CD4-positive, alpha-beta T cell (primary cell): ENCODE results near the gene ZNF469. TPM values are rescaled to one million over a fixed set of nuclear protein-coding genes. Genes with fewer than 3 reads are reported as not detected.

Source experiments
- ATAC-seq: fragments of 200-7000 bp; cut with Tn5 transposase; one replicate; pipeline ENCODE4 v1.10.0; 2022; ENCODE audit warnings: mild to moderate bottlenecking; ENCODE audit not compliant: poor library complexity
- CTCF ChIA-PET: fragments of 350-600 bp; sonication (Branson Sonifier 250); formaldehyde crosslinking; loops from one replicate; lab custom pipeline; 2021; ENCODE audit warnings: antibody characterized with exemption, inconsistent platforms; lab: Charles Lee
- POLR2A ChIA-PET: fragments of 350-600 bp; sonication (Branson Sonifier 250); formaldehyde crosslinking; loops from one replicate; lab custom pipeline; 2021; ENCODE audit warnings: antibody characterized with exemption, inconsistent platforms; lab: Charles Lee
- DNase-seq, 14 experiments: peaks; one replicate each; pipeline ENCODE4 v3.0.0-alpha.2; 2013 to 2020; ENCODE audit warnings: mixed read lengths in 2 of 14
- H3K27ac ChIP-seq, 2 donors: one replicate each; pipeline versions ENCODE4 v1.5.1 to v1.7.0; 2013; ENCODE audit warnings: low read length in 2 of 2, low read depth in 1 of 2, mild to moderate bottlenecking in 1 of 2
- H3K27me3 ChIP-seq, 2 experiments: 1 replicate in 1 of 2; 2 replicates in 1 of 2; pipeline versions ENCODE4 v1.6.1 to v1.7.0; 2013; ENCODE audit warnings: low read length in 2 of 2, control low read depth in 1 of 2, mild to moderate bottlenecking in 1 of 2, moderate library complexity in 1 of 2; ENCODE audit not compliant: insufficient read depth in 2 of 2, control insufficient read depth in 1 of 2
- H3K36me3 ChIP-seq: one replicate; pipeline ENCODE4 v1.6.1; 2013; ENCODE audit warnings: low read length, control low read depth; ENCODE audit not compliant: insufficient read depth
- H3K4me1 ChIP-seq: one replicate; pipeline ENCODE4 v1.6.1; 2013; ENCODE audit warnings: low read length, control low read depth; ENCODE audit not compliant: insufficient read depth
- H3K4me3 ChIP-seq: one replicate; pipeline ENCODE4 v1.5.1; 2013; ENCODE audit warnings: mild to moderate bottlenecking, low read length, moderate library complexity
- H3K9me3 ChIP-seq, 2 experiments: 1 replicate in 1 of 2; 2 replicates in 1 of 2; pipeline versions ENCODE4 v1.6.1 to v1.7.0; 2013; ENCODE audit warnings: low read length in 2 of 2, mild to moderate bottlenecking in 2 of 2, control low read depth in 1 of 2, moderate library complexity in 1 of 2; ENCODE audit not compliant: control insufficient read depth in 1 of 2, insufficient read depth in 1 of 2
- H3K27ac Mint-ChIP-seq: one replicate; pipeline ENCODE4 v1.8.0; 2020; ENCODE audit warnings: mixed read lengths
- H3K27me3 Mint-ChIP-seq: one replicate; pipeline ENCODE4 v1.8.0; 2021; ENCODE audit warnings: mixed read lengths
- H3K36me3 Mint-ChIP-seq: one replicate; pipeline ENCODE4 v1.8.0; 2021; ENCODE audit warnings: low read depth, mixed read lengths
- H3K4me1 Mint-ChIP-seq: one replicate; pipeline ENCODE4 v1.8.0; 2021; ENCODE audit warnings: low read depth, mixed read lengths
- H3K4me3 Mint-ChIP-seq: one replicate; pipeline ENCODE4 v1.8.0; 2020; ENCODE audit warnings: mild to moderate bottlenecking, mixed read lengths
- H3K9me3 Mint-ChIP-seq: one replicate; pipeline ENCODE4 v1.8.0; 2020; ENCODE audit warnings: mixed read lengths
- CTCF ChIP-seq: fragments of 200-600 bp; IDR thresholded peaks from one replicate; pipeline ENCODE4 v1.8.0; 2022; ENCODE audit warnings: antibody characterized with exemption, mild to moderate bottlenecking
- intact Hi-C, 2 experiments: fragments of 100-400 bp; cut with DNase I in 1 of 2; cut with micrococcal nuclease in 1 of 2; formaldehyde crosslinking; loops; one replicate each; pipeline versions ENCODE4 v1.15.1 to v1.9.0; 2023 to 2025; cut with DNase I, micrococcal nuclease
- total RNA-seq, 174 experiments: library from RNA in 2 of 174; stranded (reverse) in 2 of 174; gene quantifications; one replicate each; pipeline ENCODE4 v1.2.3 and lab custom pipeline; 2021 to 2026

The ZNF469 gene
- total RNA-seq, 2 experiments from 2014 or later, result 0.74 to 0.75 TPM

GRCh38 chr16:88343271-88343791, 39.4 kb upstream of the ZNF469 start:
- intact Hi-C loops, result no loop called here

GRCh38 chr16:88344411-88345030, 38.2 kb upstream of the ZNF469 start:
- no peak overlapping the region for H3K27ac ChIP-seq
- CTCF ChIA-PET, result no interaction called here
- no peak overlapping the region for H3K4me3 Mint-ChIP-seq
- peaks cover 13% of the 10 kb centered on the region for H3K4me1 ChIP-seq
- no peaks in the 10 kb centered on the region for H3K27me3 Mint-ChIP-seq
- no peaks in the 10 kb centered on the region for H3K9me3 Mint-ChIP-seq
- DNase-seq, result no peak
- intact Hi-C loops, result no loop called here
- no peak for ATAC-seq
- TF ChIP-seq CTCF, result no peak
- H3K36me3 ChIP-seq, result no peaks in the 10 kb centered on the region
- POLR2A ChIA-PET, result no interaction called here
- no peaks in the 10 kb centered on the region for H3K36me3 Mint-ChIP-seq
- no peaks in the 10 kb centered on the region for H3K27me3 ChIP-seq
- no peak overlapping the region for H3K27ac Mint-ChIP-seq
- peaks cover 0 to 20% of the 10 kb centered on the region in 2 experiments for H3K9me3 ChIP-seq
- no peak overlapping the region for H3K4me3 ChIP-seq
- H3K4me1 Mint-ChIP-seq, result peaks cover 8% of the 10 kb centered on the region

More at GRCh38 chr16:88343271-88343791, 39.4 kb upstream of the ZNF469 start:
- no peaks in the 10 kb centered on the region for H3K36me3 Mint-ChIP-seq
- no peaks in the 10 kb centered on the region for H3K9me3 Mint-ChIP-seq
- H3K27me3 Mint-ChIP-seq, result no peaks in the 10 kb centered on the region
- H3K4me3 ChIP-seq, result no peak overlapping the region
- DNase-seq, result no peak
- H3K27ac ChIP-seq, result no peak overlapping the region
- no peaks in the 10 kb centered on the region for H3K36me3 ChIP-seq
- H3K9me3 ChIP-seq, result peaks cover 0 to 20% of the 10 kb centered on the region in 2 experiments
- POLR2A ChIA-PET, result no interaction called here
- no peak for ATAC-seq
- H3K4me1 Mint-ChIP-seq, result peaks cover 4% of the 10 kb centered on the region
- CTCF ChIA-PET, result no interaction called here
- no peak overlapping the region for H3K4me3 Mint-ChIP-seq
- H3K27me3 ChIP-seq, result no peaks in the 10 kb centered on the region
- H3K4me1 ChIP-seq, result peaks cover 11% of the 10 kb centered on the region
- no peak overlapping the region for H3K27ac Mint-ChIP-seq
- no peak for TF ChIP-seq CTCF

GRCh38 chr16:88345031-88345720, 37.6 kb upstream of the ZNF469 start:
- Histone ChIP-seq H3K4me1 (peaks cover 13% of the 10 kb centered on the region), H3K4me3 (no peak overlapping the region), H3K36me3 (no peaks in the 10 kb centered on the region), H3K27me3 (no peaks in the 10 kb centered on the region), H3K27ac (no peak overlapping the region), H3K9me3 (peaks cover 0 to 20% of the 10 kb centered on the region in 2 experiments)
- ChIA-PET CTCF (no interaction called here), POLR2A (no interaction called here)
- Mint-ChIP-seq H3K27me3 (no peaks in the 10 kb centered on the region), H3K27ac (no peak overlapping the region), H3K4me3 (no peak overlapping the region), H3K36me3 (no peaks in the 10 kb centered on the region), H3K9me3 (no peaks in the 10 kb centered on the region), H3K4me1 (peaks cover 10% of the 10 kb centered on the region)
- intact Hi-C loops, result no loop called here
- ATAC-seq (no peak), DNase-seq (no peak)
- no peak for TF ChIP-seq CTCF
